Measurements from ENCODE around the gene PAAF1.
"Not testable (repeated sequence)": the region's sequence is repeated elsewhere in the genome, so short reads cannot be mapped to it uniquely, and the experiment has no call there.

The PAAF1 gene

GRCh38 chr11:73888244-73888643 is 11.4 kb downstream of the PAAF1 start:
- DNase-seq = no peak

DNA sequence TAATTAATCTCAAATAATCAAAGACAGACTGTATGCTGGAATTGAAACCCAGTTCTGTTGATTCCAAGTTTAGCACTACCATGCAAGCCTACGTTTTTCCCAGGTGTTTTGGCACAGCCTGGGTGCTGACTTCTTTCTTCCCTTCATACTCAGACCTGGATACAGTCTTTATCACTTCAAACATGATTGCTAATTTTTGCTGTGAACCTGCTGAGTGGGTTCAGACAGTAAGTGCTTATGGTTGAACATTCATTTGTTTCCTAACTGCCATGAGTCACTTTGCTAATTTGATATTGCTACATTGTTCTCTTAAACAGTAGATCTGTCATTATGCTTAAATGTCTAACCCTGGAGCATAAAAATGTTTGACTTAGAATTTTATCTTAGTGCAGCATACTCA is 12.2 kb downstream of the PAAF1 start:
- DNase-seq = no peak

GRCh38 chr11:73889536-73889935 is 12.7 kb downstream of the PAAF1 start:
- no peak for DNase-seq

GRCh38 chr11:73893041-73893440 is 16.2 kb downstream of the PAAF1 start:
- DNase-seq = no peak

- no peak for DNase-seq
Observed at GRCh38 chr11:73894725-73895335, 18.0 kb downstream of the PAAF1 start.

DNA sequence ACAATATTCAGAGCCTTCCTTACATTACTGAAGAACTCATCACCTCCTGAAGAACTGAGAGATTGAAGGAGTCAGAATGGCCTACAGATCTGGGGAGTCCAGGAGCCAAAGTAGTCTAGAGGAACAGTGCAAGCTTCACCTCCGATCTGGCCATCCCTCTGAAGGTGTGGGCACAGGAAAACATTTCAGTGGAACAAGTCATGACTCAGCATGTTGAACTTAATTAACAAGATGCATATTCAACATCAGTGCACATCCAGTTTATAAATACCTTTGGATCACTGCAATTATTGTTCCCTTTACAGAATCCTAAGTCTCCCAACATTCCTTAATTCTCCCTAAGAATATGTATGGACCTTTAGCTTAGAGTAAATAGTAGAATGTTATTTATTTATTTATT is 25.5 kb downstream of the PAAF1 start:
- DNase-seq = no peak

DNA sequence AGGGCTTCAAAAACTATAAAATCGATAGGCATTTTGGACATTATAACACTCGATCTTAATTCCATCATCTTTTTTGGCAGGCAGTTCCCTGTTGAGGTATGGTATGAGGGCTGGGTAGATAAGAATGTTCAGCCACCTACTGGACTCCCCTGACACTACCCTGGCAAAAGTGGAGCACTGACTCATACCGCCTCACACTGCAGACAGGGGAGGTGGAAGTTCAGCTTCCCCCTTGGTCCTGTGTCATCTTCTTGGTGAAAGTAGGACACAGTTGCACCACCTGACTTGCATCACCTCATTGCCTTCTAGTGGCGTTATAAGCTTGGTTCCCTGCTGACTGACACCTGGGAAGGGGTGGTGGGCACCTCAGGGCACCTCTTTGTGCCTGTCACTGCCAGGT is 30.4 kb downstream of the PAAF1 start:
- no peak for DNase-seq

- DNase-seq = no peak
Observed at GRCh38 chr11:73912026-73912425, 35.2 kb downstream of the PAAF1 start.

GRCh38 chr11:73913472-73913871 is 36.7 kb downstream of the PAAF1 start:
- no peak for DNase-seq

DNA sequence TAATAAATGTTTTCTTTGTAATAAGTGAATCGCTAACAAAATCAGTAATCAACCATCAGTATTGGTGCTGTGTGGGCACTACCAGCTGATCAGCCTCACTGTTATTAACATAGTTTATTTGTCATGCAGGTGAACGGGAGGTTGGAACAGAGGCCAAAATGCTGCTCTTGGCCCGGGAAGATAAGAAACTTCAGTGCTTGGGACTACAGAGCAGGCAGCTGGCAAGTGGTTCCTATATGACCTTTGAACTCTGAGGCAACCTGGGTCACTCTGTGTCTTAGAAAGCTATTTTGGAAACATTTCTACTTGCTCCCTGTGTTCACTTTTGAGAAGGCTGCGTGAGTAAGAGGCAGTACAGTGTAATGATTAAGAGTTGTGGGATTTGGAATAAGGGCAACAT is 37.5 kb downstream of the PAAF1 start:
- no peak for DNase-seq

DNA sequence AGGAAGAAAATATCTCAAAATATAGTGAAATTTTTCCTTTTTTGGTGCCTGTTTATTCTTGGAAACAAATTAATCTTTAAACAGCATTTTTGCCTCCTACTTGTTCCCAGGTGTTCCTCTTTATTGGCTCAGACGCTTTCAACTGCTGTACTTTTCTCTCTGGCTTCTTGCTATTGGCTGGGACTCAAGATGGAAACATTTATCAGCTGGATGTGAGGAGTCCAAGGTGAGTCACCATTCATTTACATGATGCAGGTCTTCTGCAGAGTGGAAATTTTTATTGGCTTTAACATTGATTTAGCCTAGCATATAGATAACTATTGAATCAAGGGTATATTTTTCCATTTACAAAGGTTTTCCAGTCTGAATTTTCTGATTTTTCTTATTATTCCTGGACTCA is 39.6 kb downstream of the PAAF1 start:
- DNase-seq = no peak

DNA sequence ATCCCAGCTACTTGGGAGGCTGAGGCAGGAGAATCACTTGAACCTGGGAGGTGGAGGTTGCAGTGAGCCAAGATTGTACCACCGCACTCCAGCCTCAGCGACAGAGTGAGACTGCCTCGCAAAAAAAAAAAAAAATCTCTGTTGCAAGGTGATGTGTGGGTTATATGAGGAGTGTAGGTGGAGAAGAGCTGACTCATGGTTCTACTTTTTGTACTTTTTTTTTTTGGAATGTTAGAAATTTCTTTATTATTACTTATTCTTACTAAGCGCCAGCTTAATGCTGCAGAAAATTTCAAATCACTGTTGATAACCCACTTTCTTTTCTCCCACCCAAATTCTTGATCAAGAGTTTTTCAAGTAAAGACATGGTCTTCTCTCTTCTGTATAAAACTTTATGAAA is 44.4 kb downstream of the PAAF1 start:
- no peak for DNase-seq

DNA sequence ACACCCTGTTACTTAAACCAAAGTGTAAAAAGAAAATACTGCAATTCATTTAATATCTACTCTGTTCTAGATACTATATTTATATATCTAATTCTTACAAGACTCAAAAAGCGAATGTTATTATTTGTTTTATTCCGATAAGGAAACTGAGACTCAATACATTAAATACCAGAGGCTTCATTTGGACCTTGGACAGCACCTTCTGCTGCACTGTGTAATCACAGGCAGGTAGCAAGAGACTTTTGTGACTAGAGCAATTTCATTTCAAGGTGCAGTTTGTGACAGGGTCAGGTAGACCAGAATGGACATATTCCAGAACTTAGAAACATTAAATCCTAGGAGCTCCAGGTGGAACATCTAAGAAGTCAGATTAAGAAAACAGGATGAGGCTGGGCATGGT is 52.6 kb downstream of the PAAF1 start:
- DNase-seq = no peak

DNA sequence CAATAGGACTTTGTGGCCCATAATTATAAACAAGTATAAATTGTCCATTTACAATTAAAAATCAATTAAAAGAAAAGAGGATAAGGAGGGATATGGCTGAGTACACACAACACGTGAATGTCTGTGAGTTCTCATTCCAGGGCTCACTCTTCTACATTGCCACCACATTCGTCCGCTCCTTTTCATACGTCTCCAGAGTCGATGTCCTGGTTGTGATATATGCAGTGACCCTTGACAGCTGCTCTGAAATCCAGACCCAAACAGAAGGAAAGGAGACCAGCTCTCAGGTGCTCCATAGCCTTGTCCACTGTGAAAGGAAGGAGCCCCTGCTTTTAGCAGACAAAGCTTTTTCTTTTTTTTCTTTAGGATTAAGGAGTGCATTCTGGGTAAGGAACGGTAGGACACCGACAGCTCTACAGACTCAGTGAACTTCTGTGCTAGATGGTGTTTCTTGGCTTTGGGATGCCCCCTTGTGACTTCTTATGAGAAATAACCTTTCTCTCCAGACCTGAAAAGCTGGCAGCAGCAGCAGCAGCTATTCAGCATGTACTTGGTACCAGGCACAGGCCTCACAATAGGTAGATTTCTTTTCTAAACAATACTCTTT is 54.3 kb downstream of the PAAF1 start:
- no peak for DNase-seq

DNA sequence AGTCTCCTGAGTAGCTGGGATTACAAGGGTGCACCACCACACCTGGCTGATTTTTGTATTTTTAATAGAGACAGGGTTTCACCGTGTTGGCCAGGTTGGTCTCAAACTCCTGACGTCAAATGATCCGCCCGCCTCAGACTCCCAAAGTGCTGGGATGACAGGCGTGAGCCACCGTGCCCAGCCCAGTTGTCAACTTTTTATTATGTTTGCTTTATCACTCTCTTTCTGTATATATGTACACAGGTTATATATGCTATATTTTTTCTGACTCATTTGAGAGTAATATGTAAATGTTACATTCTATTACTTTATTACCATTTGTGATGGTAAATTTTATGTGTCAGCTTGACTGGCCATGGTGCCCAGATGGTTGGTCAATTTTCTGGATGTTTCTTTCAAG is 55.2 kb downstream of the PAAF1 start:
- no peak for DNase-seq

DNA sequence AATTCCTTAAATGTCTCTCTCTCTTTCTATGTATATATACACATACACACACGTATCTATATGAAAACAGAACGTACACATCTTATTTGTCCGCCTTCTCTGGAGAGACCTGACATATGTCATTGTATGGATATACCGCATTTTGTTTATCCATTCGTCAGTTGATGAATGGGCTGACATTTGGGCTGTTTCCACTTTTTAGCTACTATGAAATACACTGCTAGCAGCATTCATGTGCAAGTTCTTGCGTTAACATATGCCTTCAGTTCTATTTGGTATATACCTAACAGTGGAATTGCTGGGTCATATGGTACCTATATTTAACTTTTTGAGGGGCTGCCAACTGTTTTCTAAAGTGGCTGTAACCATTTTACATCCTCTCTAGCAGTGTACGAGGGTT is 56.0 kb downstream of the PAAF1 start:
- no peak for DNase-seq

DNA sequence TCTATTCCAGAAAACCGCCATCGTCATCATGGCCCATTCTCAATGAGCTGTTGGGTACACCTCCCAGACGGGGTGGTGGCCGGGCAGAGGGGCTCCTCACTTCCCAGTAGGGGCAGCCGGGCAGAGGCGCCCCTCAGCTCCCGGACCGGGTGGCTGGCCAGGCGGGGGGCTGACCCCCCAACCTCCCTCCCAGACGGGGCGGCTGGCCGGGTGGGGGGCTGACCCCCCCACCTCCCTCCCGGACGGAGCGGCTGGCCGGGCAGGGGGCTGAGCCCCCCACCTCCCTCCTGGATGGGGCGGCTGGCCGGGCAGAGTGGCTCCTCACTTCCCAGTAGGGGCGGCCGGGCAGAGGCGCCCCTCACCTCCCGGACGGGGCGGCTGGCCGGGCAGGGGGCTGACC is 59.2 kb downstream of the PAAF1 start:
- DNase-seq = not testable (repeated sequence)

DNA sequence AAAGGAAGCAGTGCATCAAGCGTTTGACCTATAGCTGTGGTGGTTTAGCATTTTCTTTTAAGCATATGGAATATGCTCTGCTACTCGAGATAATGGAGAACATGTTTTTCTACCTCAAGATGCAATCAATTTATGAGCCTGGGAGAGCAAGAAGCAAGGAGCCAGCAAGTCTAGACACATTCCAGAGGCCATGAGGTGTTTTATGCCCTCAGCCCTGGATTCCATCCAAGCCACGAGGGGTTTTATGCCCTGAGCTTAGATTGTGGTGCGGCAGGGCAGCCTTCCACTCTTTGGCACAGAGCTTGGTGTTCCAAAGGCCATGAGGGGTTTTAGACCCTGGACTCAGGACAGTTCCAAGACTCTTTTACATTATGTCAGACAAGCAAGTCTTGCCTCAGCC is 62.3 kb downstream of the PAAF1 start:
- DNase-seq = no peak

DNA sequence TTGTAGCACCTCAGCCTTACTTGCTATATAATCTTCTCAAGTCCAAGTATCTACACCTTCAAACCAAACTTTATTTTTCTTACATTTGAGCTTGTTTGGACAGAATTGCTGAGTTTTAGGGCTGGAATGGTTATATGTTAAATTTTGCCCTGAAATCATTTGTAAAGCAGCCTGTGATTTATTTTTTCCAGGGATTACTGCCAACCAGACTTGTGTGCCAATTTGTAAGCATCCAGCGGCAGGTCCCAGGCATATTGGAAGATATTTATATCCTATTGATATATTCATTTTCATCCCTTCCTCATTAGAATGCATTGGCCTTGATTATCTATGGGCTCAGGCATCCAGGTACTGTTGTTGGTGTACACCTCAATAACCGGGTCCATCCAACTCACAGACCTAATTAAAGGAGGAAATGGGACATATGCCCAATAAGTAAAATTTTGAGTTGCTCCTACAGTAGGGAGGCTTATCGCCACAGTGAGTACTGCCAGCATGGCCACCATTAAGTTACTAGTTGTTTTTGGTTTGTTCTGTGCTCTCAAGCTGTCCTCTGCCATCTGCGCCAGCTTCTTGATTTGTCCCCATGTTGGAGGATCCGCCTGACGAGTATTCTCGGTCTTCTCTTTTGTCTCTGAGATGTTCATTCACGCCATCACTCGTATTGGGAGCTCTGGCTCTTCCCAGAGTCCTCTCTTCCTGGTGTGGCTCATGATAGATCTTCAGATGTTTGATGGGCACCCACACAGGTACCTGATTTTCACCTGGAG is 64.2 kb downstream of the PAAF1 start:
- DNase-seq = no peak

- no peak for DNase-seq
Observed at GRCh38 chr11:73942010-73942409, 65.2 kb downstream of the PAAF1 start.

GRCh38 chr11:73944085-73944484 is 67.3 kb downstream of the PAAF1 start:
- DNase-seq = no peak

DNA sequence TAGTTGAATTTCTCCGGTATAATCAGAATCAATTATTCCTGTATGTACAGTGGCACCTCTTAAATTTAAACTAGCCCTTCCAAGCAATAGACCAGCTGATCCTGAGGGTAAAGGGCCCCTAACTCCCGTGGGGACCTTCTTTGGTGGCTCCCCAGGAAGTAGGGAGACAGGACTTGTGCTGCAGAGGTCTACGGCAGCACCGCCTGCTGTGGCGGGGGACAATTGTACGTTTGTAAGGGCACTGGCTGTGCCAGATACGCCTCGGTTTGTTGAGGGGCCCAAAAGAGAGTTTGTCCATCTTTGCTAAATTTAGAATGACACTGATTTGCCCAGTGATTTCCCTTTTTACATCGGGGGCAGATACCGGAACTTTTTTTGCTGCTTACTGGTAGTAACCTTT is 68.1 kb downstream of the PAAF1 start:
- no peak for DNase-seq

- no peak for DNase-seq
Observed at GRCh38 chr11:73945396-73945795, 68.6 kb downstream of the PAAF1 start.

- no peak for DNase-seq
Observed at GRCh38 chr11:73946798-73947458, 70.1 kb downstream of the PAAF1 start.

Data from SIG-M5 (cell line).